Neural progenitor cell (in vitro differentiated cells): ENCODE results near the gene IBTK. TPM values are rescaled to one million over a fixed set of nuclear protein-coding genes. Genes with fewer than 3 reads are reported as not detected.

Source experiments
- DNase-seq: peaks from one replicate; pipeline ENCODE4 v3.0.0-alpha.2; 2016; ENCODE audit warnings: low spot score
- H2AFZ ChIP-seq: fragments of 200-600 bp; sonication (generic); replicated peaks from 2 replicates; pipeline ENCODE4 v1.6.1; 2016; ENCODE audit warnings: antibody characterized with exemption
- H3F3A ChIP-seq: fragments of 200-600 bp; sonication (generic); 2 replicates; pipeline ENCODE4 v1.6.1; 2016; ENCODE audit warnings: antibody characterized with exemption, low read depth
- H3K27ac ChIP-seq: fragments of 200-600 bp; sonication (generic); 2 replicates; pipeline ENCODE4 v1.5.1; 2016; ENCODE audit warnings: mild to moderate bottlenecking
- H3K27me3 ChIP-seq: fragments of 200-600 bp; sonication (generic); 2 replicates; pipeline ENCODE4 v1.6.1; 2016; ENCODE audit warnings: mild to moderate bottlenecking, moderate library complexity
- H3K36me3 ChIP-seq: fragments of 200-600 bp; sonication (generic); 2 replicates; pipeline ENCODE4 v1.5.1; 2016
- H3K4me1 ChIP-seq: fragments of 200-600 bp; sonication (generic); 2 replicates; pipeline ENCODE4 v1.6.1; 2016; ENCODE audit warnings: mixed run types
- H3K4me2 ChIP-seq: fragments of 200-600 bp; sonication (generic); 2 replicates; pipeline ENCODE4 v1.6.1; 2016
- H3K4me3 ChIP-seq: fragments of 200-600 bp; sonication (generic); 2 replicates; pipeline ENCODE4 v1.5.1; 2016
- H3K79me2 ChIP-seq: fragments of 200-600 bp; sonication (generic); 2 replicates; pipeline ENCODE4 v1.6.1; 2016; ENCODE audit warnings: low read depth
- H3K9ac ChIP-seq: fragments of 200-600 bp; sonication (generic); 2 replicates; pipeline ENCODE4 v1.6.1; 2016
- H3K9me3 ChIP-seq: fragments of 200-600 bp; sonication (generic); 2 replicates; pipeline ENCODE4 v1.5.1; 2016; ENCODE audit warnings: low read depth
- H4K20me1 ChIP-seq: fragments of 200-600 bp; sonication (generic); 2 replicates; pipeline ENCODE4 v1.6.1; 2016; ENCODE audit warnings: low read depth
- H3K27ac Mint-ChIP-seq: 3 replicates; pipeline ENCODE4 v1.8.0; 2021; ENCODE audit warnings: mixed read lengths
- H3K27me3 Mint-ChIP-seq: 2 replicates; pipeline ENCODE4 v1.8.0; 2022; ENCODE audit warnings: low read depth, mild to moderate bottlenecking, inconsistent platforms, moderate library complexity, mixed read lengths; ENCODE audit not compliant: insufficient read depth
- H3K36me3 Mint-ChIP-seq: 3 replicates; pipeline ENCODE4 v1.8.0; 2021; ENCODE audit warnings: mixed read lengths
- H3K4me1 Mint-ChIP-seq: 3 replicates; pipeline ENCODE4 v1.8.0; 2021; ENCODE audit warnings: mixed read lengths
- H3K4me3 Mint-ChIP-seq: 3 replicates; pipeline ENCODE4 v1.8.0; 2021; ENCODE audit warnings: mild to moderate bottlenecking, moderate library complexity, mixed read lengths
- H3K9me3 Mint-ChIP-seq: 3 replicates; pipeline ENCODE4 v1.8.0; 2020; ENCODE audit warnings: mixed read lengths
- EZH2 ChIP-seq: fragments of 200-600 bp; sonication (generic); IDR thresholded peaks from 2 replicates; pipeline ENCODE4 v1.6.1; 2017; ENCODE audit warnings: antibody characterized with exemption, mild to moderate bottlenecking, moderate library complexity
- EZH2phosphoT487 ChIP-seq: fragments of 200-600 bp; sonication (generic); IDR thresholded peaks from 2 replicates; pipeline ENCODE4 v1.6.1; 2017; ENCODE audit warnings: antibody characterized with exemption
- total RNA-seq: library from RNA; depleted of rRNA; stranded (reverse); fragments of >200 nt; gene quantifications from 2 replicates; pipeline ENCODE4 v1.2.3, GENCODE V29; 2015; ENCODE audit warnings: low replicate concordance
- TF ChIP-seq, protein P1 (sequence below): fragments of 200-600 bp; sonication (generic); IDR thresholded peaks from 2 replicates; pipeline ENCODE4 v1.5.1; 2017; ENCODE audit warnings: antibody characterized with exemption, mild to moderate bottlenecking

The IBTK gene
- total RNA-seq, 1 donor from 2014 or later, result 33.7 TPM

DNA sequence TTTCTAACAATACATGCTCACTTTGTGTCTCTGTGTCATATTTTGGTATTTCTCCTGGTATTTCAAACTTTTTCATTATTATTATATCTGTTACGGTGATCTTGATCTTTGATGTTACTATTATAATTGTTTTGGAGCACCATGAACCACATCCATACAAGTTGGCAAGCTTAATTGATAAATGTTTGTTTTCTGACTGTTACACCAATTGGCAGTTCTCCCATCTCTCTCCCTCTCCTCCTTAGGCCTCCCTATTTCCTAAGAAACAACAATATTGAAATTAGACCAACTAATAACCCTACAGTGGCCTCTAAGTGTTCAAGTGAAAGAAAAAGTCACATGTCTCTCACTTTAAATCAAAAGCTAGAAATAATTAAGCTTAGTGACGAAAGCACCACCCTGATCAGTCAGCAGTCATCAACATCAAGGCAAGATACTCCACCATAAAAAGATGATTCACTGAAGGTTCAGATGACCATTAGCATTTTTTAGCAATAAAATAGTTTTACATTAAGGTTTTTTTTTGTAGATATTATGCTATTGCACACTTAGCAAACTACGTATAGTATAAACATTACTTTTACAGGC is 61.5 kb downstream of the IBTK start:
- no peak overlapping the region for H3K4me2 ChIP-seq
- H3K36me3 Mint-ChIP-seq, result peaks cover 39% of the 10 kb centered on the region
- H3K4me1 Mint-ChIP-seq, result no peaks in the 10 kb centered on the region
- H3K4me3 Mint-ChIP-seq, result no peak overlapping the region
- no peak overlapping the region for H2AFZ ChIP-seq
- H3K79me2 ChIP-seq, result no peaks in the 10 kb centered on the region
- H3K27me3 Mint-ChIP-seq, result peaks cover 2% of the 10 kb centered on the region
- TF ChIP-seq EZH2 (no peak), EZH2phosphoT487 (no peak)
- TF ChIP-seq, protein P1, sequence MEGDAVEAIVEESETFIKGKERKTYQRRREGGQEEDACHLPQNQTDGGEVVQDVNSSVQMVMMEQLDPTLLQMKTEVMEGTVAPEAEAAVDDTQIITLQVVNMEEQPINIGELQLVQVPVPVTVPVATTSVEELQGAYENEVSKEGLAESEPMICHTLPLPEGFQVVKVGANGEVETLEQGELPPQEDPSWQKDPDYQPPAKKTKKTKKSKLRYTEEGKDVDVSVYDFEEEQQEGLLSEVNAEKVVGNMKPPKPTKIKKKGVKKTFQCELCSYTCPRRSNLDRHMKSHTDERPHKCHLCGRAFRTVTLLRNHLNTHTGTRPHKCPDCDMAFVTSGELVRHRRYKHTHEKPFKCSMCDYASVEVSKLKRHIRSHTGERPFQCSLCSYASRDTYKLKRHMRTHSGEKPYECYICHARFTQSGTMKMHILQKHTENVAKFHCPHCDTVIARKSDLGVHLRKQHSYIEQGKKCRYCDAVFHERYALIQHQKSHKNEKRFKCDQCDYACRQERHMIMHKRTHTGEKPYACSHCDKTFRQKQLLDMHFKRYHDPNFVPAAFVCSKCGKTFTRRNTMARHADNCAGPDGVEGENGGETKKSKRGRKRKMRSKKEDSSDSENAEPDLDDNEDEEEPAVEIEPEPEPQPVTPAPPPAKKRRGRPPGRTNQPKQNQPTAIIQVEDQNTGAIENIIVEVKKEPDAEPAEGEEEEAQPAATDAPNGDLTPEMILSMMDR, result no peak
- peaks cover 7% of the 10 kb centered on the region for H3K36me3 ChIP-seq
- H3K27me3 ChIP-seq, result no peaks in the 10 kb centered on the region
- no peak overlapping the region for H3K27ac Mint-ChIP-seq
- H3K27ac ChIP-seq, result no peak overlapping the region
- H3K4me3 ChIP-seq, result no peak overlapping the region
- H3K9me3 Mint-ChIP-seq, result no peaks in the 10 kb centered on the region
- no peaks in the 10 kb centered on the region for H3K9me3 ChIP-seq
- no peaks in the 10 kb centered on the region for H4K20me1 ChIP-seq
- no peaks in the 10 kb centered on the region for H3K4me1 ChIP-seq
- no peaks in the 10 kb centered on the region for H3F3A ChIP-seq
- H3K9ac ChIP-seq, result no peak overlapping the region
- no peak for DNase-seq

DNA sequence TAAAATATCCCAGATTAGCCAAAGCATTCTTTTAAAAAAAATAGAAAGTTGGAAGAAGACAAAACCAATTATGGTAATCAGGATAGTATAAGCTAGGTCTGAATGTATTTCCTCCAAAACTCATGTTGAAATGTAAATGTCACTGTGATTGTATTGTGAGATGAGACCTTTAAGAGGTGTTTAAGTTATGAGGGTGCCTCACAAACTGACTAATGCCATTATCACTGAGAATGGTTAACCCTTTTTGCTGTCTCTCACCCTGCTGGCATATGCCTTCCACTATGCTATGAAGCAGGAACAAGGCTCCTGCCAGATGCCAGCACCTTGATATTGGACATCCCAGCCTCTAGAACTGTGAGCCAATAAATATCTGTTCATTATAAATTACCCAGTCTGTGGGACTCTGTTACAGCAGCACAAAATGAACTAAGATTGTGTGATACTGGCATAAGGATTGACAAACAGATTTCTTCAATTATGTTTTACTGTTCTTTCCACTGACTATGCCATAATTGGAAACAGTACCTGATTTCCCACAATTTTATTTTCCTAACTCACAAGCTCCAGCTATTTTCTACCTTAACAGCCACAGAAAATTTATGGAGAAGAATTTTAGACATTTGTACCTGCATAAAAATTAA is 63.8 kb downstream of the IBTK start:
- Histone ChIP-seq H3F3A (no peaks in the 10 kb centered on the region), H3K4me1 (no peaks in the 10 kb centered on the region), H3K27ac (no peak overlapping the region), H3K9ac (no peak overlapping the region), H4K20me1 (no peaks in the 10 kb centered on the region), H3K27me3 (no peaks in the 10 kb centered on the region), H2AFZ (no peak overlapping the region), H3K4me3 (no peak overlapping the region), H3K4me2 (no peak overlapping the region), H3K36me3 (peaks cover 7% of the 10 kb centered on the region), H3K9me3 (no peaks in the 10 kb centered on the region), H3K79me2 (no peaks in the 10 kb centered on the region)
- no peak for DNase-seq
- peaks cover 38% of the 10 kb centered on the region for H3K36me3 Mint-ChIP-seq
- H3K27ac Mint-ChIP-seq, result no peak overlapping the region
- no peak overlapping the region for H3K4me3 Mint-ChIP-seq
- H3K9me3 Mint-ChIP-seq, result no peaks in the 10 kb centered on the region
- peaks cover 2% of the 10 kb centered on the region for H3K27me3 Mint-ChIP-seq
- H3K4me1 Mint-ChIP-seq, result no peaks in the 10 kb centered on the region
- TF ChIP-seq, protein P1, result no peak
- TF ChIP-seq EZH2 (no peak), EZH2phosphoT487 (no peak)

DNA sequence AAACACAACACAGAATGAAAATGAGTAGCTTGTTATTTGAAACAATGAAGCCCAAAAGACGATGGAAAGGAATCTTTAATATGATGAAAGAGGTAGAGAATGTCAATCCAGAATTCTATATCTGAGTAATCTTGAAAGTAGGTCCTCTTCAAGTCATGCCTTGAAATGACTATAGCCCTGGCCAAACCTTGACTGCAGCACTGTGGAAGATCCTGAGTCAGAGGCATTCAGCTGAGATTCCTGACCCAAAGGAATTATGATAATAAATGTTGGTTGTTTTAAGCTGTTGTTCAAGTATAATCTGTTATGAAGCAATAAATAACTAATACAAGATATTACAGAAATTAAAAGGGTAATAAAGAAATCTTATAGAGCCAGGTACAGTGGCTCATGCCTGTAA is 64.8 kb downstream of the IBTK start:
- Mint-ChIP-seq H3K27me3 (no peaks in the 10 kb centered on the region), H3K4me1 (no peaks in the 10 kb centered on the region), H3K27ac (no peak overlapping the region), H3K36me3 (peaks cover 36% of the 10 kb centered on the region), H3K9me3 (no peaks in the 10 kb centered on the region), H3K4me3 (no peak overlapping the region)
- H3K9ac ChIP-seq, result no peak overlapping the region
- DNase-seq, result no peak
- no peak overlapping the region for H3K4me2 ChIP-seq
- H3K79me2 ChIP-seq, result no peaks in the 10 kb centered on the region
- H3K4me3 ChIP-seq, result no peak overlapping the region
- H3K27me3 ChIP-seq, result no peaks in the 10 kb centered on the region
- H3K9me3 ChIP-seq, result no peaks in the 10 kb centered on the region
- H4K20me1 ChIP-seq, result no peaks in the 10 kb centered on the region
- no peaks in the 10 kb centered on the region for H3K4me1 ChIP-seq
- no peak for TF ChIP-seq EZH2
- TF ChIP-seq, protein P1, result no peak
- no peaks in the 10 kb centered on the region for H3F3A ChIP-seq
- no peak overlapping the region for H2AFZ ChIP-seq
- no peak overlapping the region for H3K27ac ChIP-seq
- H3K36me3 ChIP-seq, result no peaks in the 10 kb centered on the region
